ENCODE measurements around the gene TRPM3.
"Not testable (repeated sequence)": the region's sequence is repeated elsewhere in the genome, so short reads cannot be mapped to it uniquely, and the experiment has no call there.

TRPM3 gene

DNA sequence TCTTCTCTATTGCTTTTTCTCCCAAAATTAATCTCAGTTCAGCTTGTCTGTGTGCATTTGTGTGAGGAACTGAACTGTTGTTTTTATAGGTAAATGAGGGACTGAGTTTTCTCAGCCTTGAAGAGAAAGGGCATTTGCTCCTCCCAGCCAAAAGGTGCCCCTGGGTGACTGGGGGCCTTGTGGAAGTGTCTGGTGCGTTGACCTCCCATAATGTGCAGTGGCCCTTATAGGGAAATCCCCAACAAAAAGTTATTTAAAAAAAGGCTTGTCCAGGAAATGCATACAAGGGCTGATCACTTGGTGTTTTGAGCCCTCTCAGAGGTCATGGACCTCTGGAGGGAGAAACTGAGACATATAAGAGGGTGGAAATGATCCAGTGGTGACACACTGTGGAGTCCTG is 467.3 kb downstream of the TRPM3 start:
- no peak for DNase-seq (ENCODE audit: low spot score)

DNA sequence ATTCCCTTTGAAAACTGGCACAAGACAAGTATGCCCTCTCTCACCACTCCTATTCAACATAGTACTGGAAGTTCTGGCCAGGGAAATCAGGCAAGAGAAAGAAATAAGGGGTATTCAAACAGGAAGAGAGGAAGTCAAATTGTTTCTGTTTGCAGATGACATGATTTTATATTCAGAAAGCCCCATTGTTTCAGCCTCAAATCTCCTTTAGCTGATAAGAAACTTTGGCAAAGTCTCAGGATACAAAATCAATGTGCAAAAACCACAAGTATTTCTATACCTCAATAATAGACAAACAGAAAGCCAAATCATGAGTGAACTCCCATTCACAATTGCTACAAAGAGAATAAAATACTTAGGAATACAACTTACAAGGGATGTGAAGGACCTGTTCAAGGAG is 476.8 kb downstream of the TRPM3 start:
- not testable (repeated sequence) for DNase-seq (ENCODE audit: low spot score)

DNA sequence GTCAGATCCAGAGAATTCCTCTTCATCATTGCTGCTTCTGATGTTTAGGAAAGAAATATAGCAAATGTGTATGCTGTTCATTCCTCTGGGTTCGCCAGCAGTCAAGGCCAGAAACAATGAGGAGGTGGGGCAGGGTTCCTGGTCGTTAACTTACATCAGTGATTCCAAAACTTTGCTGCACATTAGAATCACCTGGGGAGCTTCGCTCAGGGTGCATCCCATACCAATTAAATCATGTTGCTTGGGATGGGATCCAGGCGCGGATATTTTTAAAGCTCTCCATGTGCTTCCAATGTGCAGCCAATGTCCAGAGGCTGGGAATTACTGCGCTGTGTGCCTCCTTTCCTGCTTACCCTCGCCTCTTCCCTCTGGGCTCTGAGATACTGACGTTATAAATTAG is 479.1 kb downstream of the TRPM3 start:
- DNase-seq (ENCODE audit: low spot score) = no peak

DNA sequence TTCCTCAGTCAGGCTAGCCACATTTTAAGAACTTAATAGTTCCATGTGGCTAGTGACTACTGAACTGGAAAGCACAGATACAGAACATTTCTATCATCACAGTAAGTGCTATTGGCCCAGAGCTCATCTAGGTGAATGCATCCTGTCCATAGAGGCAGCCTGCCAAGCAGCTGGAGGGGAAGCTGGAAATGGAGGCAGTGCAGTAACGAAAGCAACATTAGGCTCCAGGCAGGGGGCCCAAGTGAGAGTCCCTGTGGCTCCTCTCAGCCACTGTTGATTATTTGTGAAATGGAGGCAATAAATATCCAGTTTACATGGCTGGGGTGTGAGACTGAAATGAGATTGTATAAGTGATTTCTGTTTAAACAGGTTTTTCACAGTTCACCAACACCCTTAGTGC is 479.8 kb downstream of the TRPM3 start:
- DNase-seq (ENCODE audit: low spot score) = no peak

DNA sequence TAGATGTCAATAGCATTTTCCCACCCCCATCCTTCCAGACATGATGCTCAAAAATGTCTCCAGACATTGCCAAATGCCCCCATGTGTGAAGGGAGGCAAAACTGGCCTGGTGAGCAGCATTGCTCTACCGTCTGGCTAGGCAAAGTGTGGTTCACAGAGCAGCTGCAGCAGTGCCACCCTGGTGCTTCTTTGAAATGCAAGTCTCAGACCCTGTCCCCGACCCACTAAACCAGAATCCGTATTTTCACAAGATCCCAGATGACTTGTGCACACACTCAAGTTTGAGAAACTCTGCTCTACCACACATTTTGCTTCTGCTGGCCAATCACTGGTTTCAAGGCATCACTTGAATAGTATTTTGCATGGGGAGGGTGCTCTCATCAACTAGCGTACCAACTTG is 480.4 kb downstream of the TRPM3 start:
- DNase-seq (ENCODE audit: low spot score) = no peak

DNA sequence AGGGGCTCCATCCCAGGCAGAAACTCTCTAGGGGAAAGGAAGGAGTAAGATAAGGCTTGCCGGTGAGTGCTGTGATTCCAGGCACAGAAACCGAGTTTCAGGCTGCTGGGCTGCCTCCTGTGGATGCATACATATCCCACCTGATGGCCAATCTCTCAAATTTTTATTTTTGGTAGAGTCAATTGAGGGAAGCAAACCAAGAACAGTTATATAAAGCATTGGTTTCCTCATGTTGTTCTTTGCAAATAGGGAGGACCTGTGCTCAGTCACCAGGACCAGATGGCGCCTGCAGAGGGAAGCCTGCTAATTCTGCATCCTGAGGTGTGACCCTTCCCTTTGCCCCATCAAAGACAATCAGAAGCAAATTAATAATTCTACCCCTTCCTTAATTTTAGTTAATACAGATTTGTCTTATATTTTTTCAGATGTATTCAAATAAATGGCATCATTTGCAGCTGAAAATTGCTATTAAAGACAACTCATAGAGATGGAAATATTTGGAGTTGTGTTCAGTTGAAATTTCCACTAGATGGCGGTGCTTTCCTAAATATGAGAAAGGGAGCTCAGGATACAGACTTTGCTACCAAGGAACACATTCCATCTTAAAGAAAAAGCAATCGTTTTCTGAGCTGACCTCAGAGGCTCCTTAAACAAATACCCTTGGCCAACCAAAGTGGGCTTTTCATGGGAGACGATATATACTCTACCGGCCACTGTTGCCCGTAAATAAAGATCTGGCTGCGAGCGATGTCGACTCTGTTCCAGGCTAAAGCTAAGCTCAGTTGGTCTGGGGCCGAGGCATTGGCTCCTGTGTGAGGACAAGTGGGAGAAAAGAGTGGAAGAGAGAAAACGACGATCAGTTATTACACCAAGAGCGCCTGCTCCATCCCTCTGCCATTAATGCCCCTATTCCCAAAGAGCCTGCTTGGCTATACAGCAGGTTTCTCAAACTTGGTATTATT is 481.3 kb downstream of the TRPM3 start:
- DNase-seq (ENCODE audit: low spot score) = peak; percentile 30

DNA sequence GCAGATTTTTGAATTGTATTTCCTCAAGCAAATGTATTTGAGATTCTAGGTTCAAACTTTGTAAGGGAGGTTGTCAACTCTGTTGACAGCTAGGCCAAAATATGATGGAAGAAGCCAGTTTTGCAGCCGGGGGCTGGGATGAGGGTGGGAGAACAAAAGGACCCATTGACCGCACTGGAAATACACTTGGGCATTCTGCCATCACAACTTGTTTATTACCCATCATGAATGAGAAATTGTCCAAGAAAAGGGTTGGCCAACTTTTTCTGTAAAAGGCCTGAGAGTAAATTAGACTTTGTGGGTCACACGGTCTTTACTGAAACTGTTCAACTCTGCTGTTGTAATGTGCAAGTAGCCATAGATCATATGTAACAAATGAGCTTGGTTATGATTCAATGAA is 485.6 kb downstream of the TRPM3 start:
- no peak for DNase-seq (ENCODE audit: low spot score)

DNA sequence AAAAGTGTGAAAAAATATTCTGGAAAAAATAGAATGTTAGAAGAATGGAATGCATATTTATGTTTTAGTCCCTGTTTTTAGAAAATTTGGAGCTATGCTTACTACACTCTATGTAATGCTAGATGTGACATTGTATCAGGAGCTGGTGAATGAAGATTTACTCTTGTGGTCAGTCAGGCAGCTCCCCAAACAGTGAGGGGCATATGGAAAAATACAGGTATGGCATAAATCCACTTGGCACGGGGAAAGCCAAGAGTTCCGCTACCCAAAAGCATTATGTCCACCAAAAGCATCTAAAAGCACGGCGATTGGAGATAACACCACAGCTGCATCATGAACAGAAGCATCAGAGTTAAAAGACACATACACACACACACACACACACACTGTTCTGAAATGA is 486.7 kb downstream of the TRPM3 start:
- DNase-seq (ENCODE audit: low spot score) = no peak

DNA sequence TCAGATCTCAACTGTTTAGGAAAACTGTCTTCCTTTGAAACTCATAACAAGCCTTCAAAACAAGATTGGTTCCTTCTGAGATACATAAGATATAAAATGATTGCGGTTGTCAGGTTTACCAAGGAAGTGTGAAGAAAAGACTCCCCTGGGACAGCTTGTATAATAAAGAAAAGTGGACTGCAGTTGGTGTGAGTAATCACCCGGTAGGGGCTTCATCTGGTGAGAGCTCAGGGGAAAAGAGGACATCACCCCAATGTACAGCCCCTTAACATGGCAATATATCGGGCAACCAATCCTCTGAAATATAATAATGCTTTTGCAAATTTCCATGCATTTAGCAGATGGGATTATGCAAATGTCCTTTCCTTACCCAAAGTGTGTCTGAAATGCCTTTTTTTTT is 490.4 kb downstream of the TRPM3 start:
- DNase-seq (ENCODE audit: low spot score) = no peak

DNA sequence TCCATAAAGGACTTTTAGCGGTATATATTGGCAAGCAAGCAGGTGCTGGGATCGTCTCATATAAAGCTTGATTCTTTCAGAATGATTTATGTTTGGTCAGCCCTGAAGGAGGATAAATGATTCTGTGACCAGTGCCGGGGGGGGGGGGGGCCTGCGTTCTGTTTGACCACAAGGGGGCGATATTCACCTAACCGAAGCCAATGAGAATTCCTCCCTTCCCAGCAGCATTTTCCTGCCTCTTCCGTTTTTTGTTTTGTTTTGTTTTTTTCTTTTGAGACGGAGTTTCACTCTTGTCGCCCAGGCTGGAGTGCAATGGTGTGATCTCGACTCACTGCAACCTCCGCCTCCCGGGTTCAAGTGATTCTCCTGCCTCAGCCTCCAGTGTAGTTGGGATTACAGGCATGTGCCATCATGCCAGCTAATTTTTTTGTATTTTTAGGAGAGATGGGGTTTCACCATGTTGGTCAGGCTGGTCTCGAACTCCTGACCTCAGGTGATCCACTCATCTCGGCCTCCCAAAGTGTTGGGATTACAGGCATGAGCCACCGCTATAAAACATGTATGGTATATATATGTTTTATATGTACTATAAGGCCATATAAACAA is 492.2 kb downstream of the TRPM3 start:
- DNase-seq (ENCODE audit: low spot score) = not testable (repeated sequence)

DNA sequence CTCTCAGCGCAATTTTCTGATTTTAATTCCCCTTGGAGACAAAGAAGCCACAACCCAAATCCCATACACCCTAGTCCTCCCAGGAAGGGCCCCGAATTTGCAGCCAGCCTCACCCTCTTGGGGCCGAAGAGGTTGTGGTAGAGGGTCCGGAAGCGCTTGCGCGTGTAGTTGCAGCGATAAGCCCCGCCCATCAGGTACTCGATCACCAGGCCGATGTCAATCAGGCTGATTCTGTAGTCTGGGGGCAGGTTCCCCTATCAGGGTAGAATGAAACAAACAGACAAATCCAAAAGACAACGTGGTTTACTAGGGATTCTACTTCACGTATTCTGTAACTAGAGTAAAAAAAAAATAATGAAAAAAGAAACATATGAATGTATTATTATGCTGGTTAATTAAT is 496.3 kb downstream of the TRPM3 start:
- DNase-seq (ENCODE audit: low spot score) = no peak

DNA sequence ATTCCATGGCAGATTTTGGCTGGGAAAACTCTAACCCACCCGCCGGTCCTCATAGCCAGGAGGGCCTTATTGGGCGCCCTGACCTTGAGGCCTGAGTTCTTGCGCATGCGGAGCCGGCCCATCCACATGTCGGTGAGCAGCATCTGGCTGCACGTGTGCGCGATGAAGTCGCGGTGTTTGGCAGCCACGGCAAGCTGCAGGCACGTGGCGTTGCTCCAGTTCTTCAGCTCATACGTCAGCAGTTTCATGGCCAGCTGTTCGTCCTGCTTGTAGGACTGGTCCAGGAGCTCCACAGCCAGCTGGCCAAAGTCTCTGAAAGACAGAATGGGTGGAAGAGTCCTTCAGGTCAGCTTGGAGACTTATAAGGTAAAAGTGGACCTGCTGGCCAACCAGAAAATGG is 502.6 kb downstream of the TRPM3 start:
- no peak for DNase-seq (ENCODE audit: low spot score)

DNA sequence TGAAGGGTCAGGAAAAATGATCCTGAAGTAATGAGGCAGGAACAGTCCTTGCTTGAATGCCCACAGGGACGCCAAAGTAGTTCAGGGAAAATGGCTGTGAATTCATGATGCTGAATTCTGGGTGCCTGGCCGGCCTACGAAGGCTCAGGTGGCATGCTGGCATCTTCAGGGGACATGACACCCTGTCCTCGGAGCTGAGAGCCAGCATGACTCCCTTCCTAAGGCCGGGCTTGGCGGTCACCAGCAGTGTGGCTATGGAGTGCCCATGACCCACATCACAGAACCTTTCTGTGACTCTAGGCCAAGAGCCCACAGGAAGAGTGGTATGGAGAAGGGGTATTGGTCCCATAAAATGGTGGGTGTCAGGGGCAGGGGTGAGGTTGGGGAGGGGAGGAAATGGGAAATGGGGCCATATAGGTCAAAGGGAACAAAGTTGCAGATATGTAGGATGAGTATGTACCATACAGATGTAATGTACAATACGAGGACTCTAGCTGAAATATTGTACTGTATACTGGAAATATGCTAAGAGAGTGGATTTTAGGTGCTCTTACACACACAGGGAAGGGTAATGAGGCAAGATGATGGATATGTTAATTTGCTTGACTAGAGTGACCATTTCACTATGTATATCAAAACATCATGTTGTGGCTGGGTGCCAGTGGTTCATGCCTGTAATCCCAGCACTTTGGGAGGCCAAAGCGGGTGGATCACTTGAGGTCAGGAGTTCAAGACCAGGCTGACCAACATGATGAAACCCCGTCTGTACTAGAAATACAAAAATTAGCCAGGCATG is 504.2 kb downstream of the TRPM3 start:
- DNase-seq (ENCODE audit: low spot score) = no peak

DNA sequence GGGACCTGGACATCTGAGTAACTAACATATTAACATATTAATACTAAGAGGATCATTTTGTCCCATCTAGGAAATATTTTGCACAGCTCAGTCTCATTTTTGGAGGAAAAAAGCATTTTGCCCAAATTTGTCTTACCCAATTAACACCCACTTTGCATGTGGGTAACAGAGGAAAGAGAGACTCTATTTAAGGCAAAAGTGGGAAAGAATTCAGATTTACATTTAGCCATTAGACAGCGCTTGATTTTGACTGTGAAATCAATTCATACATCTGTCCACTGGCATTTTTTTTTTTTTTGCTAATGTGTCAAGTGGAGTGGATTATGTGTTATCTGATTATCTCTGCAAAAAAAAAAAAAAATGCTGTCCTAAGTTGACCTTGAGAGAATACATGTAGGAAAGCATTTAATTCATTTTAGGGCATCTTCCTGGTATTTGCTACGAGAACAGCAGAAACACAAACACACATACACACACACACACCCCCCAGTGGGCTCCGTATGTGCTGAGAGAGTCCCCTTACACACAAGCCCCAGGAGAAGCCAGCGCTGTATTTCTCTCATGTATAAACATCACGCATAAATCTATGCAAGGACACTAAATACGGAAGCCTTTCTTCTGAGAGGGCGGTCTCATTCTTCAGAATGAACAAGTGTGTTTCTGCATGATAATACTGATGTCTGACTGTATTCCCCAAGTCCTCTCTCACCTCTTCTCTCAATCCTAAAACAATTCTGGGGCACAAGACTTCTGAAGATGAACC is 505.0 kb downstream of the TRPM3 start:
- no peak for DNase-seq (ENCODE audit: low spot score)

DNA sequence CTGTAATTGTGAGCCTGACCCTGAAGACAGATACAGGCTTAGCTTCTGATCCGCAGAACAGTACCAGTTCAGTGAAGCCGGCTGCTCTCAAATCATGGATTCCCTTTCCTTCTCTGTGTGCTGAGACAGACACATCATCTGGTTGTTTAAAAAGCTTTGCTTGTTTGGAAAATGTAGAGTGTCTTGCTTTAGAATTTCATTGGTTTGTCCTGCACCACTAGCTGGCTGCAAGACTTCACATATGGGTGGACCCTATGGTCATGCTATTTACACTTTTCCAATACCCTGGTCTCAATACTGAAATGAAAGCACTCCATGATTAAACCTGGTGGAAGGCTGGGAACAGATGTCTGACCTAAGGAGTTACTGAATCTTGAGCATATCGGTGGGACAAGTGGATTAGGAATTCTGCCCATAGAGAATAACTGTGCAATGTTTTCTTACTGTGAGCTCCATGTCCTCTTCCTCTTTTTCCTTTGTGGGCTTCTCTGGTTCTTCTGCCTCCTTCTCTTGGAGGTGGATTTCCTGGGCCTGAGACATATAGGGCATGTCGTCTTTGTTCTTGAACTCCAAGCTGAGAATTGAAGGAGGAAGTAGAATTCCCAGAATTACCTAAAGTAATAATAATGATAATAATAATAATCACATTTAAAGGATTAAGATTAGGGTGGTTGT is 505.8 kb downstream of the TRPM3 start:
- no peak for DNase-seq (ENCODE audit: low spot score)

DNA sequence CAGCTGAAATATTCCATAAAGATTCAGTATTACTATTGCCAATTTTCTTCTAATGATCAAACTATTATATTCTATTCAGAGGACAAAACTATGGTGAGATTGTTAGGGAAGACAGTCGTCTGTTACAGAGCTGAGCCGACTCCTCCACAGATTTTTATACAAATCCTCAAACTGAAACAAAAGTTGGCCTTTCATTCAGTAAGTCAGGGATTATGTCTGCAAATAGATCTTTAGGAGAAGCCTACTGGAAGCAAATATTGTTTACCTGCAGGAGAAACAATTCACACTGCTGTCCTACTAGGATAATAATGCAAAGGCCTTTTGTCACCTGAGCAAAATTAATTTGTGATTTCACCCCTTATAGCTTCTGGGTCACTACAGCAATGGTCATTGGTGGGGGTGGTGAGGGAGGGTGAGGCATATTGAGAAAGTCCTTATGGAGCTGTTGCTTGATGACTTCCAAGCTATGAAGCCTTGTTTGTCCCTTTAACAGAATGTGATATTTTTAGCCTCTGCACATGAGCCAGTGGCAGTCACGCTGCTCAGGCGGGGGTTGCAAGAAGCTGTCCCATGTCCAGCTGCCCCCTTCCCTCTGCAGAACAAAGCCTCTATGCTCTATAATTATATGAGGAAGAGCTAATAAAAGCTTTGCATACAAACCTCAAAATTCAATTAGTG is 506.5 kb downstream of the TRPM3 start:
- DNase-seq (ENCODE audit: low spot score) = no peak

DNA sequence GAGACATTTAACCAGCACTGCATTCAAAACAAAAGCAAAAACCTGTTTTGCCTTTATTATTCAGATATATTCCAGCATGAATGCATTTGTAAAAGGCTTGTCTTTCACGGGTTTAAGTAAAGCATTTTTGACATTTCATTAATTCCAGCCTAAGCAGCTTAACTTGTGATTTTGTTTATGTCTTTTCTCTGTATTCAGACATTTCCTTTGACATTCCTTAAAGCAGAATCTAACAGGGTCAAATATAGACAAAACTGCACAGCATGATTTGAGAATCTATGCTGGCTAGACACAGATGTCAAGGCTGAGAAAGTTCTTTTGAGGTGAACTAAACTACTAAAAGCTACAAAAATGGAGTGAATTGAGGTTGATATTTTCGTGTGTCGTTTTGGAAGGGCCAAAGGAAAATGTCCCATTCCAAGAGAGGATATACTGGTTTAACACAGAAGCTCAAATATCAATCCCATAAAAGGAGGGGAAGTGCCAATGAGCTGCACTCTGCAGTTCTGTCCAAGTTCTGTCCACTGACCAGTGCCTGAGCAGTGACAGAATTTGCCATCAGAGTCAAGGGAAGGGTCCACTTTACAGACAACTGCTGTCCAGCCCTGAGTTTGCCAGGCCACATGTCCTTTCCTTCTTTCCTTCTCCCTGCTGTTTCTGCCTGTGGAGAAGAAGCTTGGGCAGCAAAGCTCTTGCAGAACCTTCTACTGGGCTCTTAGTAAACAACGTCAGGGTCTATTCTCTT is 508.2 kb downstream of the TRPM3 start:
- DNase-seq (ENCODE audit: low spot score) = no peak

DNA sequence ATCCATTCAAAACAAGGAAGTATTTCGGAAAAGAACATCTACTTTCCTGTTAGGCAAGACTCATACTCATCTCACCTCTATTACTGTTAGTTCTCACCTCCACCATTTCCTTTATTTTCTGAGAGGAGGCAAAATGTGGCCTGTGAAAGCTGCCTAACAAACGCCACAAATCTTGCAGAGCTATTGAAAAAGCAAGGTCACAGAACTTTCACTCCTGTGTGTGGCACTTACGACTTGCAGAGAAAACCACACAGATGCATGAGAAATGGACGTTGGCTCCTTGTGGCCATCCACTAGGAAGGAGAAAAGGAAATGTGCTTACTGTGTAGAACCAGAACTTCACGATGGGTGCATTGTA is 511.2 kb downstream of the TRPM3 start:
- DNase-seq (ENCODE audit: low spot score) = no peak

DNA sequence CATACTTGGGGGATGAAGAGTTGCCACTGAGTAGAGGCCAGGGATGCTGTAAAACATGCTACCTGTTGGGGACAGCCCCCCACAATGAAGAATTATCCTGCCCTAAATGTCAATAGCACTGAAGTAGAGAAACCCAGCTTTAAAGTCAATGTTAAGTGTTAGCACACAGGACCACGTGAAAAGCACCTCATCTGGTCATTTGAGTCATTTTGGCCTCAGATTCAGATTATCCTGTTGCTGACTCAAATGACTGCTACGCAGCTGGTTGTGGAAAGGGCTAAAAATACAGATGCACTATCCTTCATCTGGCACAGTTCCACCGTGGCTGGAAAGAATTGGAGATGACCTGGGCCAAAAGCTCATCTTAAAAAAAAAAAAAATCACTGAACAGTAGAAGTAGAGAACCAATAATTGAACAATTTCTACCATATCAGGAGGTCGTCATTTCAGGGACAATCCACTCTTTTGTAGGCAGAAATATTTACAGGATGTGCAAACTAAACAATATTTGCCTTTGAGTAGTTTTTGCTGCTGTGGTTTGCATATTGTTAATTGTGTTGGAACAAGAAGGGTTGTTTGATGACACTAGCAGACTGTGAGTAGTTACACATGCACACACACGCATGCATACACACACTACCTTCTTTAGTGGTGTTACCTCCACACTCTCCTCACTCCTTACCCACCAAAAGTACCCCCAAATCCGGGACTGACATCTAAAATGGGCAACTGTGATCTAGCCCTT is 511.7 kb downstream of the TRPM3 start:
- no peak for DNase-seq (ENCODE audit: low spot score)

DNA sequence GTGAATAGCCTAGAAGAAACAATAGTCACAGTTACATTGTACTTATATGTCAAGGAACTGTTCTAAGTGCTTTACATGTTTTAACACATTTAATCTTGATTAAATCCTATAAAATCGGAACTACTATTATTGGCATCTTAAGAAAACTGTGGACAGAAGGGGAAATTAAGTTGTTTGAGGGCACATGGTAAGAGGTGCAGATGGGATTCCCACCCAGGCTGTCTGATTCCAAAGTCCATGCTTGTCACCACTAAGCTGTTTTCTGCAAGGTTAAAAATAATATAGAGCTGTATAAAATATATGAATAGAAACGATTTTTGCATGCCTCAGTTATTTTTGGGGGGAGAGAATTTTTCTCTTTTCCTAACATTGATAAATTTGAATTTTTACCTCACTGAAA is 512.4 kb downstream of the TRPM3 start:
- DNase-seq (ENCODE audit: low spot score) = no peak
